T-cell (primary cell): ENCODE measurements around the gene TBC1D16. TPM values are rescaled to one million over a fixed set of nuclear protein-coding genes. Genes with fewer than 3 reads are reported as not detected.
A peak's percentile ranks its signal among the peaks of the same experiment; 100 is the strongest.

Source experiments
- ATAC-seq, 4 experiments: fragments of 200-7000 bp in 3 of 4; fragments of 150-1000 bp in 1 of 4; cut with Tn5 transposase; replicated peaks in 1 of 4; 1 replicate in 3 of 4; 2 replicates in 1 of 4; pipeline ENCODE4 v1.10.0; 2021; ENCODE audit warnings: moderate library complexity in 3 of 4, mild to moderate bottlenecking in 2 of 4, moderate number of reproducible peaks in 1 of 4
- CTCF ChIA-PET, 2 donors: fragments of 300-600 bp; sonication (Branson Sonifier 250); formaldehyde crosslinking; loops; one replicate each; lab custom pipeline; 2022; ENCODE audit warnings: antibody characterized with exemption in 2 of 2; lab: Charles Lee
- POLR2A ChIA-PET, 2 donors: fragments of 300-600 bp; sonication (Branson Sonifier 250); formaldehyde crosslinking; loops; one replicate each; lab custom pipeline; 2022; ENCODE audit warnings: antibody characterized with exemption in 2 of 2; lab: Charles Lee
- DNase-seq, 35 experiments: peaks; one replicate each; pipeline versions ENCODE4 v3.0.0 to v3.0.0-alpha.2; 2013 to 2023
- H3K27ac ChIP-seq: one replicate; pipeline ENCODE4 v1.5.1; 2013; ENCODE audit warnings: low read length
- H3K27me3 ChIP-seq, 2 experiments: replicated peaks in 1 of 2; 1 replicate in 1 of 2; 2 replicates in 1 of 2; pipeline versions ENCODE4 v1.6.1 to v1.7.0; 2013; ENCODE audit warnings: low read length in 1 of 2, mixed read lengths in 1 of 2; ENCODE audit not compliant: control insufficient read depth in 2 of 2, insufficient read depth in 2 of 2; ENCODE audit errors: extremely low read depth in 1 of 2
- H3K36me3 ChIP-seq, 2 donors: 1 replicate in 1 of 2; 2 replicates in 1 of 2; pipeline versions ENCODE4 v1.6.1 to v1.7.0; 2013; ENCODE audit warnings: low read length in 1 of 2; ENCODE audit not compliant: control insufficient read depth in 2 of 2, insufficient read depth in 1 of 2; ENCODE audit errors: extremely low read depth in 1 of 2
- H3K4me1 ChIP-seq, 2 experiments: 1 replicate in 1 of 2; 2 replicates in 1 of 2; pipeline versions ENCODE4 v1.6.1 to v1.7.0; 2013; ENCODE audit warnings: low read length in 2 of 2, mixed read lengths in 1 of 2; ENCODE audit not compliant: insufficient read depth in 2 of 2, control insufficient read depth in 1 of 2; ENCODE audit errors: extremely low read depth in 1 of 2
- H3K4me3 ChIP-seq, 2 donors: 1 replicate in 1 of 2; 2 replicates in 1 of 2; pipeline versions ENCODE4 v1.5.1 to v1.7.0; 2013; ENCODE audit warnings: mild to moderate bottlenecking in 2 of 2, low read length in 1 of 2, moderate library complexity in 1 of 2; ENCODE audit not compliant: control insufficient read depth in 1 of 2; ENCODE audit errors: extremely low read depth in 1 of 2
- H3K9me3 ChIP-seq: 2 replicates; pipeline ENCODE4 v1.7.0; 2013
- H3K27ac Mint-ChIP-seq, 2 donors: one replicate each; pipeline ENCODE4 v1.8.0; 2020 to 2021; ENCODE audit warnings: mild to moderate bottlenecking in 2 of 2, mixed read lengths in 2 of 2
- H3K27me3 Mint-ChIP-seq, 2 donors: one replicate each; pipeline ENCODE4 v1.8.0; 2021 to 2022; ENCODE audit warnings: mixed read lengths in 2 of 2
- H3K36me3 Mint-ChIP-seq: one replicate; pipeline ENCODE4 v1.8.0; 2021; ENCODE audit warnings: mixed read lengths
- H3K4me1 Mint-ChIP-seq, 3 donors: one replicate each; pipeline ENCODE4 v1.8.0; 2020 to 2022; ENCODE audit warnings: mixed read lengths in 3 of 3, mild to moderate bottlenecking in 1 of 3
- H3K4me3 Mint-ChIP-seq, 3 donors: one replicate each; pipeline ENCODE4 v1.8.0; 2020 to 2022; ENCODE audit warnings: mild to moderate bottlenecking in 3 of 3, mixed read lengths in 3 of 3, moderate library complexity in 3 of 3
- H3K9me3 Mint-ChIP-seq, 3 donors: one replicate each; pipeline ENCODE4 v1.8.0; 2020 to 2022; ENCODE audit warnings: mixed read lengths in 3 of 3
- WGBS: methylation state at CpG from one replicate; pipeline ENCODE4 v1.1.5; 2013; ENCODE audit warnings: missing lambda C conversion rate; ENCODE audit not compliant: insufficient coverage; 5-methylcytosine and 5-hydroxymethylcytosine counted together
- total RNA-seq, 35 experiments: library from RNA in 6 of 35; stranded (reverse) in 6 of 35; fragments of 120-200 nt in 1 of 35; gene quantifications; one replicate each; pipeline versions ENCODE4 v1.2.1 to v1.2.4 and lab custom pipeline; 2013 to 2026

TBC1D16 gene
- total RNA-seq, 5 donors from 2014 or later (not counting 1 experiment from before 2014, with no cell fraction given) = 1.9 to 6.1 (median 3.4) TPM

- no peaks in the 10 kb centered on the region for H3K9me3 Mint-ChIP-seq
- no peaks in the 10 kb centered on the region for H3K36me3 Mint-ChIP-seq
- Histone ChIP-seq H3K27ac (no peak overlapping the region), H3K27me3 (peaks cover 0 to 26% of the 10 kb centered on the region in 2 experiments), H3K4me1 (peaks cover 3 to 21% of the 10 kb centered on the region in 2 experiments), H3K4me3 (peak overlapping the region; percentile 47 to 60), H3K9me3 (no peaks in the 10 kb centered on the region), H3K36me3 (no peaks in the 10 kb centered on the region)
- peaks cover 8 to 12% of the 10 kb centered on the region in 2 donors for H3K27me3 Mint-ChIP-seq
- 1% methylated on average over 46 of the region's 55 CpGs for WGBS
- ChIA-PET POLR2A (interaction anchor here in 1 of 2 donors (0.7 kb wide), 1 partner anchor 38 kb away, joined by 7 read pairs; no protein-coding TSS in a partner anchor), CTCF (no interaction called here)
- peak overlapping the region; percentile 82 to 92 (median 87) for H3K4me3 Mint-ChIP-seq
- H3K27ac Mint-ChIP-seq = peak overlapping the region in 1 of 2 donors; percentile 66
- ATAC-seq = peak; percentile 19 to 53 (median 40)
- DNase-seq = peak in 31 of 35 experiments; percentile 4 to 69 (median 35)
- peaks cover 10 to 17% (median 11%) of the 10 kb centered on the region in 3 donors for H3K4me1 Mint-ChIP-seq
These were observed 633 bp downstream of the TBC1D16 start for GRCh38 chr17:80034791-80035686.

DNA sequence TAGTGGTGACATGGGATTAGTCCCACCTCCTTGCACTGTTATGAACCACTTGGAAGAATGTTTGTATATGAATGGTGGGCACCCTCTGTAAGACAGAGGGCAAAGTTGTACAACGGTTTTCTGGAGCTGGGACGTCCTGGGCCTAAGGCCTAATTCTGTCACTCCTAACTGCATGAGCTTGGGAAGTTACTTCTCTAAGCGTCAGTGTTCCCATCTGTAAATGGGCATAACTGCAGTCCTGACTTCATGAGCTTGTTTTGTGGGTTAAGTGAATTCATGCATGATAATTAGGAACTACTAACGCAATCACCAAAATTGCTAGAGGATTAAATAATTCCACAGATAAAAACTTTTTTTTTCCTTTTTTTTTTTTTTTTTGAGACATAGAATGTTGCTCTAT is 1.8 kb downstream of the TBC1D16 start:
- H3K4me3 ChIP-seq = no peak overlapping the region
- no peak overlapping the region for H3K27ac ChIP-seq
- Mint-ChIP-seq H3K4me3 (peak overlapping the region; percentile 44 to 92 (median 49)), H3K36me3 (no peaks in the 10 kb centered on the region), H3K9me3 (no peaks in the 10 kb centered on the region), H3K27me3 (peaks cover 4 to 12% of the 10 kb centered on the region in 2 donors), H3K27ac (no peak overlapping the region), H3K4me1 (peaks cover 10 to 17% (median 11%) of the 10 kb centered on the region in 3 donors)
- H3K4me1 ChIP-seq = peaks cover 3 to 21% of the 10 kb centered on the region in 2 experiments
- WGBS = 86% methylated on average over 2 of the region's 4 CpGs
- H3K27me3 ChIP-seq = peaks cover 0 to 22% of the 10 kb centered on the region in 2 experiments
- POLR2A ChIA-PET = interaction anchor here in 1 of 2 donors (0.7 kb wide), 1 partner anchor 37 kb away, joined by 12 read pairs; no protein-coding TSS in a partner anchor
- DNase-seq (no peak), ATAC-seq (no peak)
- no peaks in the 10 kb centered on the region for H3K9me3 ChIP-seq
- H3K36me3 ChIP-seq = no peaks in the 10 kb centered on the region
- CTCF ChIA-PET = no interaction called here

GRCh38 chr17:80032614-80033171 is 3.0 kb downstream of the TBC1D16 start:
- Mint-ChIP-seq H3K27me3 (peaks cover 0 to 10% of the 10 kb centered on the region in 2 donors), H3K4me3 (no peak overlapping the region), H3K4me1 (peaks cover 10 to 17% (median 11%) of the 10 kb centered on the region in 3 donors), H3K27ac (no peak overlapping the region), H3K9me3 (no peaks in the 10 kb centered on the region), H3K36me3 (no peaks in the 10 kb centered on the region)
- WGBS = no CpG with 5 or more reads among the region's 9 CpGs
- Histone ChIP-seq H3K9me3 (no peaks in the 10 kb centered on the region), H3K27ac (no peak overlapping the region), H3K4me1 (peaks cover 3 to 21% of the 10 kb centered on the region in 2 experiments), H3K27me3 (peaks cover 0 to 19% of the 10 kb centered on the region in 2 experiments), H3K4me3 (no peak overlapping the region), H3K36me3 (no peaks in the 10 kb centered on the region)
- DNase-seq (no peak), ATAC-seq (no peak)
- ChIA-PET CTCF (interaction anchor here in 1 of 2 donors (0.6 kb wide), 1 partner anchor 632 kb away, joined by 3 read pairs; no protein-coding TSS in a partner anchor), POLR2A (no interaction called here)

DNA sequence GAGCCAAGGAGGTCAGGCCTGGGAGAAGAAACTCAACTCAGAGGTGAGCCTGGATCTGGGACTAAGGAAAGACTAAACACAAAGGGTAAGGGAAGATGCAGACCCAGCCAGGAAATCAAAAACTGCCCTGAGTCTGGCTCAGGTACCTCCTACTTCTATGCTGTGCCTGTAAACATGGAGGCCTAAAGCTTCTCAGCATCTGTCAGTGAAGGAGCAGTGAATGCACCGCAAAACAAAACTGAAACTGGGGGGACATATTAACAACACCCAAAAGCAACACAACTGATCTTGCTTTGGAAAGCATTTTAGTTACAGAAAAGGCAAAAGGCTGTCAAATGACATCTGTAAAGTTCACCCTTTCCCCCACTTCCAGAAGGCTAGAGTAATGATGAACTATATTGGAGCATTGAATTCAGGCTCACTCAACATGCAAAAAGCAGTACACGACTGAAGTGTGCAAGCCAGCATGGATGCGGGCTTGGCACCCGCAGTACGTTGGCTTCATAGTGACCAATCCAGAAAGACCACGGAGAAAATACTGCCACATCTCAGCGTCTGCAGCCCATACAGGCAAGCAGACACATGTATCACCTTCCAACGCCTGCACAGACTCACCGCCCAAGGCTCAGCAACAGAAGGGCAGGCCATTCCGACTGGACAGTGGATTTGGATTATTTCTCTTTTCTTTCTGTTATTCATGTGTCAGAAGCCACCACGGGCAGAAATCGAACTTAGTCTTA is 3.8 kb downstream of the TBC1D16 start:
- ChIA-PET CTCF (interaction anchor here in 1 of 2 donors (0.6 kb wide), 1 partner anchor 34 kb away, joined by 7 read pairs; no protein-coding TSS in a partner anchor), POLR2A (no interaction called here)
- no peak for DNase-seq
- Histone ChIP-seq H3K4me1 (peaks cover 3 to 17% of the 10 kb centered on the region in 2 experiments), H3K27ac (no peak overlapping the region), H3K9me3 (no peaks in the 10 kb centered on the region), H3K4me3 (no peak overlapping the region), H3K36me3 (no peaks in the 10 kb centered on the region), H3K27me3 (peaks cover 0 to 15% of the 10 kb centered on the region in 2 experiments)
- H3K4me1 Mint-ChIP-seq = peaks cover 7 to 12% (median 7%) of the 10 kb centered on the region in 3 donors
- peaks cover 0 to 10% of the 10 kb centered on the region in 2 donors for H3K27me3 Mint-ChIP-seq
- H3K9me3 Mint-ChIP-seq = no peaks in the 10 kb centered on the region
- no peak for ATAC-seq
- H3K36me3 Mint-ChIP-seq = no peaks in the 10 kb centered on the region
- WGBS = 96% methylated on average over 9 of the region's 12 CpGs
- no peak overlapping the region for H3K27ac Mint-ChIP-seq
- no peak overlapping the region for H3K4me3 Mint-ChIP-seq

DNA sequence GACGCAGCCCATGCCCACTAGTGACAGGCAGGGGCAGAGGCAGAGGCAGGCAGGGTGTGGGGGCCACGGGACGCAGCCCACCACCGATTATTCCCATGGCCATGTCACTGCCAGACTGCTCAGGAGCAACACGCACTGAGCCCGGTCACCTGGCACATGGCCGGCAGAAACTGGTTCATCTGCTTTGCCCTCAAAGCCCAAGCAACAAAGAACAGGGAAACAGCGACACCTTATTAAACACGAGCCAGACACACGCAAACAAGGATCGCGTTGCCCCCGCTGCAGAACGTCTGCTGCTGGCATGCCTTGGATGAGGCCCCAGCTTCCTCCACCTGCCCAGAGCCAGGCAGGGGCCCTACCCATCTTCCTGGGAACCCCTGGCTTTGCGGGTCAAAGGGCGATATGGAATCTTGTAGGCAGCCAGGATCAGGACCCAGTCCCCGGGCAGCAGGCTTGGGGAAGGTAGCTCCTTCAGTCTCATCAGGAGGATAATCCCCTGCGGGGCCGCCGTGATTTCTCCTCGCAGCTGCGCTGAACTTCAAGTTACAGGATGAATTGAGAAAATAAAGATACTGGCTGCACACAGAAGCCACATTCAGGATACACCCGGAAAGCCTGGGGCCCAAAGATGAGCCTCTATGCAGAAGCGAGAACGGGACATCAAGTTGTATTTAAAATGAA is 4.8 kb downstream of the TBC1D16 start:
- H3K4me1 Mint-ChIP-seq = peaks cover 7 to 10% (median 7%) of the 10 kb centered on the region in 3 donors
- DNase-seq = no peak
- POLR2A ChIA-PET = interaction anchor here (0.5 to 0.6 kb wide), 2 partner anchors 13 to 32 kb away, joined by 3 to 4 read pairs; no protein-coding TSS in a partner anchor
- peaks cover 0 to 12% of the 10 kb centered on the region in 2 experiments for H3K27me3 ChIP-seq
- no peak overlapping the region for H3K4me3 ChIP-seq
- CTCF ChIA-PET = no interaction called here
- ATAC-seq = no peak
- no peak overlapping the region for H3K4me3 Mint-ChIP-seq
- no peak overlapping the region for H3K27ac Mint-ChIP-seq
- peaks cover 0 to 10% of the 10 kb centered on the region in 2 donors for H3K27me3 Mint-ChIP-seq
- no peak overlapping the region for H3K27ac ChIP-seq
- peaks cover 3 to 9% of the 10 kb centered on the region in 2 experiments for H3K4me1 ChIP-seq
- H3K9me3 Mint-ChIP-seq = no peaks in the 10 kb centered on the region
- no peaks in the 10 kb centered on the region for H3K36me3 Mint-ChIP-seq
- H3K36me3 ChIP-seq = no peaks in the 10 kb centered on the region
- H3K9me3 ChIP-seq = no peaks in the 10 kb centered on the region
- 88% methylated on average over 18 of the region's 25 CpGs for WGBS
